GM12878 (cell line): ENCODE data around the gene HSD17B2. TPM values are rescaled to one million over a fixed set of nuclear protein-coding genes. Genes with fewer than 3 reads are reported as not detected.

Source experiments
- ATAC-seq: fragments of 200-7000 bp; cut with Tn5 transposase; 3 replicates; pipeline ENCODE4 v1.9.1; 2020; ENCODE audit warnings: mild to moderate bottlenecking, moderate library complexity
- BruUV-seq: library from RNA; stranded (reverse); fragments of 400-500 nt; replicated peaks from 2 replicates; lab custom pipeline; 2021; lab: Mats Ljungman, UMichigan
- CTCF ChIA-PET: fragments of 300-600 bp; sonication (Branson Sonifier 250); formaldehyde crosslinking; extraction: SDS; loops from one replicate; lab custom pipeline; 2021; ENCODE audit warnings: inconsistent platforms; lab: Yijun Ruan, JAX
- POLR2A ChIA-PET: fragments of 350-600 bp; formaldehyde crosslinking; extraction: SDS; loops from one replicate; lab custom pipeline; 2021; ENCODE audit warnings: inconsistent platforms; lab: Charles Lee
- RAD21 ChIA-PET: fragments of 300-600 bp; sonication (Branson Sonifier 250); formaldehyde crosslinking; loops from one replicate; lab custom pipeline; 2023; ENCODE audit warnings: antibody characterized with exemption; ENCODE audit not compliant: unreplicated experiment; lab: Charles Lee
- SMC1A ChIA-PET: fragments of 300-600 bp; sonication (Branson Sonifier 250); formaldehyde crosslinking; loops from one replicate; lab custom pipeline; 2023; ENCODE audit not compliant: unreplicated experiment, uncharacterized antibody; lab: Charles Lee
- DNase-seq: peaks from one replicate; pipeline ENCODE4 v3.0.0-alpha.2; 2011; ENCODE audit warnings: low read depth, low spot score
- FAIRE-seq: peaks from 3 replicates; lab custom pipeline; 2011; peaks lifted over from hg19 to GRCh38; lab: Jason Lieb, UNC
- H2AFZ ChIP-seq: 2 replicates; pipeline ENCODE4 v1.6.0; 2011; ENCODE audit warnings: low read depth, low read length, control low read depth; ENCODE audit not compliant: control insufficient read depth
- H3K27ac ChIP-seq: 2 replicates; pipeline ENCODE4 v1.5.1; 2011; ENCODE audit warnings: control low read depth; ENCODE audit not compliant: control insufficient read depth, insufficient read depth
- H3K27me3 ChIP-seq, 2 experiments: replicated peaks in 1 of 2; 2 replicates each; pipeline versions ENCODE4 v1.6.0 to v1.6.1; 2011; ENCODE audit warnings: low read length in 1 of 2; ENCODE audit not compliant: control insufficient read depth in 2 of 2, insufficient read depth in 2 of 2
- H3K36me3 ChIP-seq, 2 experiments: 2 replicates each; pipeline ENCODE4 v1.5.1; 2011; ENCODE audit warnings: low read length in 1 of 2; ENCODE audit not compliant: control insufficient read depth in 2 of 2, insufficient read depth in 2 of 2
- H3K4me1 ChIP-seq: 2 replicates; pipeline ENCODE4 v1.6.1; 2011; ENCODE audit warnings: mild to moderate bottlenecking, low read length, moderate library complexity, mixed read lengths; ENCODE audit not compliant: control insufficient read depth, insufficient read depth
- H3K4me2 ChIP-seq: 2 replicates; pipeline ENCODE4 v1.6.0; 2011; ENCODE audit warnings: control low read depth; ENCODE audit not compliant: control insufficient read depth, insufficient read depth
- H3K4me3 ChIP-seq: fragments of 200-600 bp; sonication (generic); 2 replicates; pipeline ENCODE4 v1.5.1; 2016
- H3K79me2 ChIP-seq: 2 replicates; pipeline ENCODE4 v1.6.0; 2011; ENCODE audit warnings: low read length; ENCODE audit not compliant: control insufficient read depth, insufficient read depth
- H3K9ac ChIP-seq: 2 replicates; pipeline ENCODE4 v1.8.0; 2011; ENCODE audit warnings: low read length, control low read depth, mixed read lengths; ENCODE audit not compliant: control insufficient read depth, insufficient read depth
- H3K9me3 ChIP-seq: replicated peaks from 3 replicates; pipeline ENCODE4 v1.5.1; 2011; ENCODE audit warnings: mild to moderate bottlenecking, low read length; ENCODE audit not compliant: control insufficient read depth, insufficient read depth
- H4K20me1 ChIP-seq: 2 replicates; pipeline ENCODE4 v1.6.0; 2011; ENCODE audit not compliant: control insufficient read depth, insufficient read depth
- MYB ChIP-seq: fragments of 150-350 bp; IDR thresholded peaks from 2 replicates; pipeline ENCODE4 v1.6.1; 2014; ENCODE audit warnings: mild to moderate bottlenecking, low read depth, low read length, borderline replicate concordance
- RAD51 ChIP-seq: fragments of 450-650 bp; IDR thresholded peaks from 2 replicates; pipeline ENCODE4 v1.6.1; 2016; ENCODE audit warnings: moderate library complexity, mild to moderate bottlenecking, inconsistent platforms
- ZBED1 ChIP-seq: IDR thresholded peaks from 2 replicates; pipeline ENCODE4 v1.6.1; 2016; ENCODE audit warnings: borderline replicate concordance
- ZBTB40 ChIP-seq: fragments of 450-650 bp; IDR thresholded peaks from 2 replicates; pipeline ENCODE4 v1.6.1; 2016; ENCODE audit warnings: mild to moderate bottlenecking, moderate library complexity, borderline replicate concordance
- WGBS: methylation state at CpG from one replicate; pipeline ENCODE4 v1.1.6; 2016; ENCODE audit warnings: low lambda C conversion rate; ENCODE audit not compliant: insufficient replicate concordance, insufficient coverage; ENCODE audit errors: missing lambda C conversion rate; 5-methylcytosine and 5-hydroxymethylcytosine counted together
- in situ Hi-C: fragments of 300-500 bp; cut with MboI; formaldehyde crosslinking; loops from 9 replicates; pipeline ENCODE4 v1.14.3; 2018; ENCODE audit warnings: mixed read lengths
- intact Hi-C: fragments of 100-400 bp; cut with micrococcal nuclease; formaldehyde crosslinking; loops from one replicate; pipeline ENCODE4 v1.14.2; 2022; ENCODE audit not compliant: unreplicated experiment
- polyA plus RNA-seq, 11 experiments: library from polyadenylated mRNA; depleted of rRNA in 4 of 11; unstranded in 6 of 11; stranded (reverse) in 5 of 11; fragments of >200 nt; fragmentation: Nextera tagmentation in 4 of 11; fragmentation: Illumina TruSeq in 1 of 11; extraction: Ambion mirVana in 4 of 11; extraction: Trizol in 1 of 11; gene quantifications; 1 replicate in 1 of 11; 2 replicates in 10 of 11; pipeline versions ENCODE4 v1.2.1 to v1.2.3, GENCODE V29; 2011 to 2016; ENCODE audit warnings: inconsistent platforms in 2 of 11, missing spikeins in 2 of 11, low read depth in 1 of 11
- total RNA-seq, 4 experiments: library from RNA; depleted of rRNA in 3 of 4; stranded (reverse); fragments of >200 nt in 3 of 4; fragmentation: Illumina TruSeq in 1 of 4; extraction: Trizol in 1 of 4; gene quantifications; 2 replicates each; pipeline versions ENCODE4 v1.2.1 to v1.2.3, GENCODE V29; 2013 to 2021

HSD17B2 gene
- total and polyA plus RNA-seq, 10 of the 15 experiments (the other 5 are each of a cell fraction or from before 2014, with no cell fraction given): not detected

GRCh38 chr16:81995651-81996050 lies 39.4 kb upstream of the HSD17B2 start:
- H2AFZ ChIP-seq: no peak overlapping the region
- no peak overlapping the region for H3K4me2 ChIP-seq
- ATAC-seq (no peak), FAIRE-seq (no peak), DNase-seq (no peak)
- 62% methylated on average over 3 of the region's 3 CpGs for WGBS
- no peaks in the 10 kb centered on the region for H3K9me3 ChIP-seq
- ChIA-PET CTCF (no interaction called here), POLR2A (no interaction called here), RAD21 (no interaction called here), SMC1A (no interaction called here)
- no peaks in the 10 kb centered on the region for H3K79me2 ChIP-seq
- no peak overlapping the region for H3K9ac ChIP-seq
- H3K4me1 ChIP-seq: no peaks in the 10 kb centered on the region
- BruUV-seq: no TSS peak
- intact Hi-C loops (no loop called here), in situ Hi-C loops (no loop called here)
- no peaks in the 10 kb centered on the region for H4K20me1 ChIP-seq
- no peaks in the 10 kb centered on the region for H3K36me3 ChIP-seq
- TF ChIP-seq MYB: no peak
- TF ChIP-seq ZBED1: no peak
- no peak for TF ChIP-seq RAD51
- TF ChIP-seq ZBTB40: no peak
- no peak overlapping the region for H3K4me3 ChIP-seq
- no peak overlapping the region for H3K27ac ChIP-seq
- H3K27me3 ChIP-seq: no peaks in the 10 kb centered on the region
